Measurements from ENCODE around the gene LRRC4C. TPM values are rescaled to one million over a fixed set of nuclear protein-coding genes. Genes with fewer than 3 reads are reported as not detected.

LRRC4C gene
- total RNA-seq, 1 donor from 2014 or later = 2.7 TPM

GRCh38 chr11:41121600-41121999 is 337.9 kb downstream of the LRRC4C start:
- H4K20me1 ChIP-seq (ENCODE audit: low read depth) = no peaks in the 10 kb centered on the region
- H3K9me3 ChIP-seq (ENCODE audit: low read depth) = no peaks in the 10 kb centered on the region
- no peaks in the 10 kb centered on the region for H3K4me1 Mint-ChIP-seq
- no peak overlapping the region for H3K4me3 ChIP-seq
- no peaks in the 10 kb centered on the region for H3F3A ChIP-seq (ENCODE audit: low read depth)
- TF ChIP-seq CTCF (IDR thresholded peaks at IDR 0.05) (no peak), EZH2 (IDR thresholded peaks at IDR 0.05) (no peak), EZH2phosphoT487 (IDR thresholded peaks at IDR 0.05) (no peak)
- H3K4me3 Mint-ChIP-seq = no peak overlapping the region
- H3K27ac Mint-ChIP-seq = no peak overlapping the region
- no peak overlapping the region for H3K27ac ChIP-seq
- H3K27me3 ChIP-seq = no peaks in the 10 kb centered on the region
- H3K27me3 Mint-ChIP-seq (ENCODE audit: insufficient read depth, low read depth) = no peaks in the 10 kb centered on the region
- no peaks in the 10 kb centered on the region for H3K79me2 ChIP-seq (ENCODE audit: low read depth)
- peaks cover 3% of the 10 kb centered on the region for H3K9me3 Mint-ChIP-seq
- no peak overlapping the region for H3K9ac ChIP-seq
- H3K4me1 ChIP-seq = no peaks in the 10 kb centered on the region
- H3K36me3 Mint-ChIP-seq = no peaks in the 10 kb centered on the region
- no peak overlapping the region for H3K4me2 ChIP-seq
- H3K36me3 ChIP-seq = no peaks in the 10 kb centered on the region
- no peak for DNase-seq (ENCODE audit: low spot score)
- H2AFZ ChIP-seq (replicated peaks) = no peak overlapping the region

- H3K36me3 Mint-ChIP-seq = no peaks in the 10 kb centered on the region
- H3K9ac ChIP-seq = no peak overlapping the region
- no peaks in the 10 kb centered on the region for H4K20me1 ChIP-seq (ENCODE audit: low read depth)
- no peak overlapping the region for H2AFZ ChIP-seq (replicated peaks)
- no peaks in the 10 kb centered on the region for H3K27me3 Mint-ChIP-seq (ENCODE audit: insufficient read depth, low read depth)
- peaks cover 3% of the 10 kb centered on the region for H3K9me3 Mint-ChIP-seq
- H3K9me3 ChIP-seq (ENCODE audit: low read depth) = no peaks in the 10 kb centered on the region
- H3K4me2 ChIP-seq = no peak overlapping the region
- DNase-seq (ENCODE audit: low spot score) = no peak
- no peaks in the 10 kb centered on the region for H3K4me1 ChIP-seq
- H3K4me3 Mint-ChIP-seq = no peak overlapping the region
- H3K4me1 Mint-ChIP-seq = no peaks in the 10 kb centered on the region
- no peak overlapping the region for H3K4me3 ChIP-seq
- H3K27me3 ChIP-seq = no peaks in the 10 kb centered on the region
- H3K36me3 ChIP-seq = no peaks in the 10 kb centered on the region
- no peaks in the 10 kb centered on the region for H3K79me2 ChIP-seq (ENCODE audit: low read depth)
- H3K27ac ChIP-seq = no peak overlapping the region
- TF ChIP-seq EZH2 (IDR thresholded peaks at IDR 0.05) (no peak), EZH2phosphoT487 (IDR thresholded peaks at IDR 0.05) (no peak), CTCF (IDR thresholded peaks at IDR 0.05) (no peak)
- H3K27ac Mint-ChIP-seq = no peak overlapping the region
- no peaks in the 10 kb centered on the region for H3F3A ChIP-seq (ENCODE audit: low read depth)
Measured at GRCh38 chr11:41119484-41119883, 340.0 kb downstream of the LRRC4C start.

GRCh38 chr11:41118521-41118920 is 340.9 kb downstream of the LRRC4C start:
- Histone ChIP-seq H3K4me3 (no peak overlapping the region), H3K9ac (no peak overlapping the region), H3K9me3 (ENCODE audit: low read depth) (no peaks in the 10 kb centered on the region), H3K4me2 (no peak overlapping the region), H3K79me2 (ENCODE audit: low read depth) (no peaks in the 10 kb centered on the region), H3K4me1 (no peaks in the 10 kb centered on the region), H3F3A (ENCODE audit: low read depth) (no peaks in the 10 kb centered on the region), H4K20me1 (ENCODE audit: low read depth) (no peaks in the 10 kb centered on the region), H3K36me3 (no peaks in the 10 kb centered on the region), H2AFZ (replicated peaks) (no peak overlapping the region), H3K27ac (no peak overlapping the region), H3K27me3 (no peaks in the 10 kb centered on the region)
- TF ChIP-seq CTCF (IDR thresholded peaks at IDR 0.05) = no peak
- TF ChIP-seq EZH2 (IDR thresholded peaks at IDR 0.05) = no peak
- TF ChIP-seq EZH2phosphoT487 (IDR thresholded peaks at IDR 0.05) = no peak
- Mint-ChIP-seq H3K27me3 (ENCODE audit: insufficient read depth, low read depth) (no peaks in the 10 kb centered on the region), H3K4me1 (no peaks in the 10 kb centered on the region), H3K9me3 (peaks cover under 1% of the 10 kb centered on the region), H3K4me3 (no peak overlapping the region), H3K36me3 (no peaks in the 10 kb centered on the region), H3K27ac (no peak overlapping the region)
- no peak for DNase-seq (ENCODE audit: low spot score)
